GM10266 (cell line): ENCODE measurements around the gene NFATC4.

ENCODE experiments used
- DNase-seq: peaks from one replicate; pipeline ENCODE4 v3.0.0; 2012; ENCODE audit errors: extremely low spot score
- TF ChIP-seq, protein P1 (sequence below): IDR thresholded peaks from 2 replicates; pipeline ENCODE4 v1.5.1; 2012; ENCODE audit warnings: mild to moderate bottlenecking, low read depth; ENCODE audit not compliant: control insufficient read depth, insufficient read depth; ENCODE audit errors: missing control alignments

The NFATC4 gene

DNA sequence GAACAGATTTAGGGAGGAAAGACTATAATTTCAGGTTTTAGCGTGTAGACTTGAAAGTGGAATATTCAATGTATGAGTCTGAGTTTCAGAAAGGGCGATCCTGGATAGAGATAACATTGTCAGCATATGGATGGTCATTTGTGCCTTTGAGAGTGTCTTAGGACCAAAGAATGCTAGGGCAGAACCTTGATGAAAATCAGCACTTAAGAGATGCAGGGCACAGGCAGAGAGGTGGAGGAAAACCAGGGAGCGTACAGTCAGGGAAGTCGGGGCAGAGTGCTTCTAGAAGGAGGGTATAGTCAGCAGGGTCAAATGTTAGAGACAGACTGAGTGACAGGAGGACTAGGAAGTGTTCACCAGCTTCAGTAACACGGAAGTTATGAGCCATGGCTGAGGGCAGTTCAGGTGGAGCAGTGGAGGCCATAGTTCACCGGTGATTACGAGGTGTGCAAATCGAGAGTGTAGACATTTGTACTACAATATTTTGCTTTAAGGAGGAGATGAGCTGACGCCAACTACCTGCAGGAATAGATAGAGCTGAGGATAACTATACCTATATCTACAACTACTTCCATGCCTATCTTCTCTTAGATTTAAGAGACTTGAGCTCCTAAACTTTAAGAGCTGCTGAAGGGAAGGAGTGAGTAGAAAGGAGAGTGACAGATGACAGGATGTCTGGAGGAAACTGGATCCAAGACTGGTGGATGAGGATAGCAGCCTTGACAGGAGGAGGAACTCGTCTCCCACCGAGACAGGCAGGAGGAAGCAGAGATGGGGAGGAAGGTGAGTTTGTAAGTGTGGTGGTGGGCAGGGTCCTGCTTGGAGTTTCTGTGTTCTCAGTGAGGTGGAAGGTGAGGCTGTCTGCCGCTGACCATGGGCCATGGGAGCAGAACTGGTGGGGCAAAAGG, 55.0 kb downstream of the NFATC4 start:
- TF ChIP-seq, protein P1, sequence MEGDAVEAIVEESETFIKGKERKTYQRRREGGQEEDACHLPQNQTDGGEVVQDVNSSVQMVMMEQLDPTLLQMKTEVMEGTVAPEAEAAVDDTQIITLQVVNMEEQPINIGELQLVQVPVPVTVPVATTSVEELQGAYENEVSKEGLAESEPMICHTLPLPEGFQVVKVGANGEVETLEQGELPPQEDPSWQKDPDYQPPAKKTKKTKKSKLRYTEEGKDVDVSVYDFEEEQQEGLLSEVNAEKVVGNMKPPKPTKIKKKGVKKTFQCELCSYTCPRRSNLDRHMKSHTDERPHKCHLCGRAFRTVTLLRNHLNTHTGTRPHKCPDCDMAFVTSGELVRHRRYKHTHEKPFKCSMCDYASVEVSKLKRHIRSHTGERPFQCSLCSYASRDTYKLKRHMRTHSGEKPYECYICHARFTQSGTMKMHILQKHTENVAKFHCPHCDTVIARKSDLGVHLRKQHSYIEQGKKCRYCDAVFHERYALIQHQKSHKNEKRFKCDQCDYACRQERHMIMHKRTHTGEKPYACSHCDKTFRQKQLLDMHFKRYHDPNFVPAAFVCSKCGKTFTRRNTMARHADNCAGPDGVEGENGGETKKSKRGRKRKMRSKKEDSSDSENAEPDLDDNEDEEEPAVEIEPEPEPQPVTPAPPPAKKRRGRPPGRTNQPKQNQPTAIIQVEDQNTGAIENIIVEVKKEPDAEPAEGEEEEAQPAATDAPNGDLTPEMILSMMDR = no peak
- DNase-seq = no peak

DNA sequence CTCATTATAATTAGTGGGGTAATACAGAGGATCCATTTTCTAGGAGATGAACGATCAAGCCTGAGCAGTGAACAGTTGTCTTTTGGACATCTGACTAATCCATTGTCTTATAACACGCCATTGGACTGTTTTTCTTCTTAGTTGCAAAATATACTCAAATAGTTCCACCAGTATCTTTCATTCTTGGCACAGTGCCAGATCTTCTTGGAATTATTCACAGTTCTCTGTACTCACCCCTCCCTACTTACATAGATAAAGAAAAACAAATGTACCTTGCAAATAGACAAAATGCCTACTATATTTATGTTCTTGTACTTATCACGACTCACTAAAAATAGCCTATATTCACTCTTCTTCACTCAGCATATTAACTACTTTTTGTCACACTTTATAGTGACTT, 57.7 kb downstream of the NFATC4 start:
- TF ChIP-seq, protein P1 = no peak
- DNase-seq = no peak

DNA sequence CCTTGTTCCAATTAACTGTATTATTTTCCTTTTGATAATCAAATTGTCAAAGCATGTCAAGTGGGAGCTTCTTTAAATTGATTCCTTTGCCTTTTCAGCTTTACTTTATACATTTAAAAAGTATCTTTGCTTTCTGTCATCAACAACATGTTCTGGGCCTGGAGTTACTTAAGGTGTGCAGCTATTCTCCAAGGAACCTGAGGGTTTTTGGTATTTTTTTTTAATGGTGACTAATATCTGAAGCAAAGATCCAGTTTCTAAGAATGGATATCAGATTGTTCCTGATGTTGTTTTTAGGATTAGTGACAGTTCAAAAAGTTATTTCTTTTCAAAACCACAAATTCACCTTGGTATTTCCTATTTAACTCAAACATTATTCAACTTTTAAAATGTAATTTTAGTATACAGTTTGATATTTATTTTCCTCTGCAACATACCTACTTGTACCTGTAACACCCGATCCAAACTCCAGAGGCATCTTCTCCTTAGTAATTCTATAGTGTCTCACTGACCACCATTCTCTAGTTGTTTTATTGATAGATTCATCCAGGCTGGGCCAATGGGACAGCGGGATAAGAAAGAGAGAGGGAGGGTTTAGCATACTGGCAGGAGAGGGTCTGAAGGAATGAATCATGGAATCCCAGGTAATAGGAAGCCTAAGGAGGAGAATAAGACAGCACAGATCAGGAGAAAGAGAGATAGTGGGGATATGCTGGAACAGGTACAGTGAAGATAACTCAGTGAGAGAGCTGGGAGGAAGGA, 58.3 kb downstream of the NFATC4 start:
- no peak for DNase-seq
- TF ChIP-seq, protein P1 = no peak

DNA sequence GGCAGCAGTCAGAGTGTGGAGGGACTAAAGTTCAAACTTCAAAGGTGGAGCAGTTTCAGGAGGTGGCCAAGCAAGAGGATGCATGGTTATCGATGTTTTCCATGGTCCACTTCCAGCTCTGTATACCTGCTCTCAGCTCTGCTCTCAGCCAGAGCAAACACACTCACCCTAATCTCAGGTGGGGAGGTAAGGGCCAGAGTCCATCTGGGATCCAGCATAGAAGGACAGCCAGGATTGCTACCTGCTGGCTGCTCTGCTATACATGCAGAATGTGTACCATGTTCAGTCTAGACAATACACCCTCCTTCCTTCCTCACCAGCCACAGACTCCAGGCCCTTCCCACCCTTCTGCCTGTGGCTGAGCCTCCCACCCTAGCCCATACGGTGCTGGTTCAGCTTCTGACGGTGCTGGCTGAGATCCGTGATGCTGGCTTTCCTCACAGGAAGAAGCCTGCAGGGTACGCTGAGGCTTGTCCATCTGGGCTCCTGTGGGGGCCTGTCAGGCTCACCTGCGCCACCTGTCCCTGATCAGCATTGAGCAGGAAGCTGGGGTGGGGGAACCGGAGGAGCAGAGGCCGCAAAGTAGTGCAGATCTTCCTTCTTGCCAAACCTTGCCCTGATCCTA, 59.0 kb downstream of the NFATC4 start:
- DNase-seq = no peak
- TF ChIP-seq, protein P1 = no peak

DNA sequence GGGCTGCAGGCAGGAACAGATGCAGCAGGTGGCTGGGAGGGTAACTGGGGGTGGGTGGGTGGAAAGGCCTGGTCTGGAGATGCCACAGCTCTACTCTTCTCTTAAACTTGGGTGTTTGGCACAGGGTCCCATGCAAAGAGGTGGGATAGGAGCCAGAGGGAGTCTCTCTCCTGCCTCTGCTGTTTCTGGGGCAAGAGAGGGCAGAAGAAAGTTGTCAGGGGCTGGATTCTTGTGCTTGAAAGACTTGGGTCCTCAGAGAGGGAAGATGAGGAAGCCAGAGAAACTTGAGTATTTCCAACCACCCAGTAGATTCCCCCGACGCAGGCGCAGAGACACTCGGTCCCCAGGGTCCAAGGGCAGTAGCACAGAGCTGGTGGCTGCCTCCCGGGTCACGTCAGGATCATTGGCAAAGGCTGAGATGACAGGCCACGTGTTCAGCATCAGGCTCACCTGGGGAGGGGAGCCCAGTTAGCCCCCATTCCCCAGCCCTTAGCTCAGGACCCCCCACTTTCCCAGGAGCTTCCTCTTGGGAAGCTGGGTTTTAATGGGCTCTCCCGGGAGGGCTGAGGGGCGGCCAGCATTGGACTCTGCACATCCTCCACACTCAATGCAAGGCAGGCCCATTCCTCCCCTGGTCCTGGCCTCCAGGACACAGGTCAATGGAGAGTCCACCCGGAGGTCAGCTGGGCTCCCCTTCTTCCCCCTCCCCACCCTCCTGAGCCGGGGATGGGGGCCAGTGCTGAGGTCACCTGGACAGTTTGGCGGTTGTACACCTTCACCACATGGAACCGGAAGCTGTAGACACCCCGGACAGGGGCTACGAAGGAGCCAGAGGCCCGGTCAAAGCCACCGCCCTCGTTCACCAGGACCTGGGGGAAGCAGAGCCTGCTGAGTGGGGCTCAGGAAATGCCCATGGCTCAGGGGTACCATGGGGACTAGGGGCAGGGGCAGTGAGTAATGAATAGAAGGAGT, 59.8 kb downstream of the NFATC4 start:
- TF ChIP-seq, protein P1 = no peak

DNA sequence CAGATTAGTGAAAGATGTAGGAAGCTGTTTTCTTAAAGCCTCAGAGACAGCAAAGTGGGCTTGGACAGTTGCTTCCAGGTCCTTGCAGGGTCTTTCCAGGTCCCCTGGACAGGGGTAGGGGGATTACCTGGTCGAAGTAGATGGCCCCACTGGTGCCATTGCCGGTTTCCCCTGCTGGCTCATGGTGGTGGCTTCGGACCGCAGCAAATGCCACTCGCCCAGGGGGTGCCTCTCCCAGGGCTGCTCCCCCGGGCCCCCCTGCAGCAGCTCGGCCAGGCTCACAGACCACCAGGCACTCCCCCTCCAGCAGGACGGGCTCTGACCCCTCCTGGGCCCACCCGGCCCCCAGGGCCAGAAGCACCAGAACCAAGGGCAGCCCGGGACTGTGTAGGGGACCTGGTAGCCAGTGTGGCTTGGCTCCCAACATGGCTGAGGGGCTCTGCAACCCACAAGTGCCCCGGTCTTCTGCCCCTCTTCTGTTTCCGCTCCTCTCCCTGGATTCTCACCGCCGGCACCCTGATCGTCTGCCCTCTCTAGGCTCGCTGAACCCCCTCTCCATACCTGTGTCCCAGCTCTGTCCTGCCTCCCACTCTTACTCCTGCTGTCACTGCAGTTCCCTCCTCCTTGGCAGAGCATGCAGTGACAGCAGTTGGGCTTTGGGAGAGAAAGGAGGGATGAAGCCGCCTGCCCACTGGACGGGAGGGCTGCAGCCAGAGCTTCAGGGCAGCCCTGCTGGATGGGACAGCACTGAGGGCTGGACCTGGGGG, 60.8 kb downstream of the NFATC4 start:
- TF ChIP-seq, protein P1 = no peak
- no peak for DNase-seq

More for the DNA sequence above, 59.8 kb downstream of the NFATC4 start:
- DNase-seq = no peak
